H1 (cell line): ENCODE data around the gene CBFB.

Source experiments
- EP300 ChIP-seq, 2 experiments: IDR thresholded peaks; 1 replicate in 1 of 2; 2 replicates in 1 of 2; pipeline ENCODE4 v1.6.1; 2011 to 2012; ENCODE audit warnings: low read depth in 2 of 2, low read length in 2 of 2, mild to moderate bottlenecking in 2 of 2, borderline replicate concordance in 1 of 2, inconsistent platforms in 1 of 2, moderate library complexity in 1 of 2
- EZH2 ChIP-seq: fragments of 200-600 bp; sonication (generic); IDR thresholded peaks from 2 replicates; pipeline ENCODE4 v1.7.1; 2012; ENCODE audit warnings: low read depth, mild to moderate bottlenecking, moderate library complexity, low read length, inconsistent platforms; ENCODE audit not compliant: severe bottlenecking
- POLR2A ChIP-seq, 2 experiments: IDR thresholded peaks; 1 replicate in 1 of 2; 2 replicates in 1 of 2; pipeline ENCODE4 v1.6.1; 2011; ENCODE audit warnings: low read depth in 2 of 2, low read length in 2 of 2, mild to moderate bottlenecking in 2 of 2; ENCODE audit errors: control extremely low read depth in 1 of 2
- SRF ChIP-seq: IDR thresholded peaks from 2 replicates; pipeline ENCODE4 v1.6.1; 2011; ENCODE audit warnings: mild to moderate bottlenecking, low read depth, low read length, moderate library complexity
- TF ChIP-seq, protein P1 (sequence below): IDR thresholded peaks from 2 replicates; pipeline ENCODE4 v1.6.1; 2012; ENCODE audit warnings: low read length, inconsistent platforms
- TF ChIP-seq, protein P2 (sequence below), 3 experiments: IDR thresholded peaks; 1 replicate in 2 of 3; 2 replicates in 1 of 3; pipeline versions ENCODE4 v1.5.1 to v1.6.1; 2011; ENCODE audit warnings: low read length in 3 of 3, mild to moderate bottlenecking in 3 of 3, inconsistent platforms in 2 of 3, low read depth in 1 of 3, moderate library complexity in 1 of 3; ENCODE audit not compliant: insufficient read depth in 1 of 3; ENCODE audit errors: control extremely low read depth in 1 of 3

DNA sequence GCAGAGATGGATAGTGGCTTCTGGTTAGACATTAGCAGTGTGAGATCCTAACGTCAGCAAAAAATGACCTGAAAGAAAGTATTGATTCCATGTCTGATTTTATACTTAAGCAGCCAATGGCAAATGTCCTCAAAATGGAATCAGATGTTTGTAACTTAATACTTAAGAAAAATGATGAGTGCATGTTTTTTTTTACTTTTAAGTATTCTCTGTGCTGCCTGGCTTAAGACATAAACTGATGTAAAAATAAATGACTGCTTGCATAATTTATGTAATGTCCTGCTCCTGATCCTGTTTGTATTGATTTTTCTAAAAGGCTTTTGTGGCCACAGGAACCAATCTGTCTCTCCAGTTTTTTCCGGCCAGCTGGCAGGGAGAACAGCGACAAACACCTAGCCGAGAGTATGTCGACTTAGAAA, 7.4 kb downstream of the CBFB start:
- TF ChIP-seq EP300 (IDR thresholded peaks at IDR 0.05; ENCODE audit: borderline replicate concordance in 1 of 2, low read depth in 2 of 2, low read length in 2 of 2) (no peak), EZH2 (no peak), POLR2A (IDR thresholded peaks at IDR 0.05; ENCODE audit: control extremely low read depth in 1 of 2, low read depth in 2 of 2, low read length in 2 of 2) (no peak), SRF (no peak)
- TF ChIP-seq, protein P1, sequence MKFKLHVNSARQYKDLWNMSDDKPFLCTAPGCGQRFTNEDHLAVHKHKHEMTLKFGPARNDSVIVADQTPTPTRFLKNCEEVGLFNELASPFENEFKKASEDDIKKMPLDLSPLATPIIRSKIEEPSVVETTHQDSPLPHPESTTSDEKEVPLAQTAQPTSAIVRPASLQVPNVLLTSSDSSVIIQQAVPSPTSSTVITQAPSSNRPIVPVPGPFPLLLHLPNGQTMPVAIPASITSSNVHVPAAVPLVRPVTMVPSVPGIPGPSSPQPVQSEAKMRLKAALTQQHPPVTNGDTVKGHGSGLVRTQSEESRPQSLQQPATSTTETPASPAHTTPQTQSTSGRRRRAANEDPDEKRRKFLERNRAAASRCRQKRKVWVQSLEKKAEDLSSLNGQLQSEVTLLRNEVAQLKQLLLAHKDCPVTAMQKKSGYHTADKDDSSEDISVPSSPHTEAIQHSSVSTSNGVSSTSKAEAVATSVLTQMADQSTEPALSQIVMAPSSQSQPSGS, result no peak
- TF ChIP-seq, protein P2, sequence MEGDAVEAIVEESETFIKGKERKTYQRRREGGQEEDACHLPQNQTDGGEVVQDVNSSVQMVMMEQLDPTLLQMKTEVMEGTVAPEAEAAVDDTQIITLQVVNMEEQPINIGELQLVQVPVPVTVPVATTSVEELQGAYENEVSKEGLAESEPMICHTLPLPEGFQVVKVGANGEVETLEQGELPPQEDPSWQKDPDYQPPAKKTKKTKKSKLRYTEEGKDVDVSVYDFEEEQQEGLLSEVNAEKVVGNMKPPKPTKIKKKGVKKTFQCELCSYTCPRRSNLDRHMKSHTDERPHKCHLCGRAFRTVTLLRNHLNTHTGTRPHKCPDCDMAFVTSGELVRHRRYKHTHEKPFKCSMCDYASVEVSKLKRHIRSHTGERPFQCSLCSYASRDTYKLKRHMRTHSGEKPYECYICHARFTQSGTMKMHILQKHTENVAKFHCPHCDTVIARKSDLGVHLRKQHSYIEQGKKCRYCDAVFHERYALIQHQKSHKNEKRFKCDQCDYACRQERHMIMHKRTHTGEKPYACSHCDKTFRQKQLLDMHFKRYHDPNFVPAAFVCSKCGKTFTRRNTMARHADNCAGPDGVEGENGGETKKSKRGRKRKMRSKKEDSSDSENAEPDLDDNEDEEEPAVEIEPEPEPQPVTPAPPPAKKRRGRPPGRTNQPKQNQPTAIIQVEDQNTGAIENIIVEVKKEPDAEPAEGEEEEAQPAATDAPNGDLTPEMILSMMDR (IDR thresholded peaks at IDR 0.05; ENCODE audit: control extremely low read depth in 1 of 3, insufficient read depth in 1 of 3, low read depth in 1 of 3, low read length in 3 of 3), result no peak
